Spinal cord (tissue), 10 donors: ENCODE measurements around the gene NOX3. TPM values are rescaled to one million over a fixed set of nuclear protein-coding genes. Genes with fewer than 3 reads are reported as not detected.
"Not testable (repeated sequence)": the region's sequence is repeated elsewhere in the genome, so short reads cannot be mapped to it uniquely, and the experiment has no call there.

ENCODE experiments used
- DNase-seq, 6 donors: peaks; one replicate each; pipeline versions ENCODE4 v3.0.0 to v3.0.0-alpha.2; 2013 to 2015; ENCODE audit warnings: low spot score in 6 of 6, low read depth in 4 of 6
- H3K27ac ChIP-seq: one replicate; pipeline ENCODE4 v1.5.1; 2013; ENCODE audit warnings: low read depth, low read length, control low read depth
- H3K27me3 ChIP-seq: one replicate; pipeline ENCODE4 v1.6.1; 2013; ENCODE audit warnings: low read length; ENCODE audit not compliant: control insufficient read depth, insufficient read depth
- H3K36me3 ChIP-seq: one replicate; pipeline ENCODE4 v1.6.1; 2013; ENCODE audit warnings: low read length; ENCODE audit not compliant: control insufficient read depth, insufficient read depth
- H3K4me1 ChIP-seq: one replicate; pipeline ENCODE4 v1.6.1; 2013; ENCODE audit warnings: low read length; ENCODE audit not compliant: control insufficient read depth, insufficient read depth
- H3K4me3 ChIP-seq: one replicate; pipeline ENCODE4 v1.5.1; 2013; ENCODE audit warnings: low read depth, low read length, control low read depth
- H3K9me3 ChIP-seq: one replicate; pipeline ENCODE4 v1.6.1; 2013; ENCODE audit warnings: low read length; ENCODE audit not compliant: control insufficient read depth, insufficient read depth
- WGBS: methylation state at CpG from one replicate; pipeline ENCODE4 v1.1.5; 2013; ENCODE audit warnings: missing lambda C conversion rate; ENCODE audit not compliant: insufficient coverage; 5-methylcytosine and 5-hydroxymethylcytosine counted together
- polyA plus RNA-seq, 2 donors: library from polyadenylated mRNA; unstranded; fragments of 120-200 nt; gene quantifications; one replicate each; pipeline ENCODE4 v1.2.1, GENCODE V29; 2013; ENCODE audit not compliant: insufficient read length in 2 of 2
- total RNA-seq, 2 donors: library from RNA; depleted of rRNA in 1 of 2; stranded (reverse); fragments of 120-200 nt in 1 of 2; fragments of >200 nt in 1 of 2; gene quantifications; one replicate each; pipeline versions ENCODE4 v1.2.3 to v1.2.4, GENCODE V29; 2013 to 2014
- donor health status: healthy.

Gene NOX3
- total and polyA plus RNA-seq, 4 donors: not detected

GRCh38 chr6:155473741-155474140 lies 18.1 kb upstream of the NOX3 start:
- H3K27ac ChIP-seq: no peak overlapping the region
- H3K4me3 ChIP-seq: no peak overlapping the region
- H3K27me3 ChIP-seq: no peaks in the 10 kb centered on the region
- DNase-seq: no peak
- WGBS: 100% methylated on average over 1 of the region's 8 CpGs
- peaks cover under 1% of the 10 kb centered on the region for H3K9me3 ChIP-seq
- H3K36me3 ChIP-seq: no peaks in the 10 kb centered on the region
- H3K4me1 ChIP-seq: no peaks in the 10 kb centered on the region

DNA sequence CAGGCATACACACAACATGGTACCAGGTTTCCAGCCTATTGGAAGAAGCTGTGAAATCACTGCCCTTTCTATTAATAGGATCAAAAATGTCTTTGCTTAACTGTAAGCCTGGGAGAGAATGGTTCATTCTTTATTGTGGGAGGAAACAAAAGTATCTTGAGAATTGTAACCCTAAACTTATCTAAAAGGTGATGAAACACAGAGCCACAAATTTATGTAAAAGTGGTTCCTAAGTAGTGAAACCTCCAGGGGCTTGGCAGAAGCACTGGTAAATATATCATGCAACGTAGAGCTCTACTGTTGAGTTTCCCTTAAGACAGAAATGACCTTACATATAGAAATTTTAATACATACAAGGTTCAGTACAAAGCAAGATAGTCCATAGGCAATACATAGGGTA lies 17.2 kb upstream of the NOX3 start:
- Histone ChIP-seq H3K4me3 (no peak overlapping the region), H3K9me3 (peaks cover 1% of the 10 kb centered on the region), H3K27ac (no peak overlapping the region), H3K36me3 (no peaks in the 10 kb centered on the region), H3K27me3 (no peaks in the 10 kb centered on the region), H3K4me1 (no peaks in the 10 kb centered on the region)
- no CpG with 5 or more reads among the region's 1 CpG for WGBS
- DNase-seq: no peak

GRCh38 chr6:155470979-155471616 lies 15.5 kb upstream of the NOX3 start:
- not testable (repeated sequence) for H3K36me3 ChIP-seq, H3K4me1 ChIP-seq, H3K27ac ChIP-seq, DNase-seq, H3K27me3 ChIP-seq, H3K9me3 ChIP-seq, H3K4me3 ChIP-seq
- no CpG with 5 or more reads among the region's 5 CpGs for WGBS

DNA sequence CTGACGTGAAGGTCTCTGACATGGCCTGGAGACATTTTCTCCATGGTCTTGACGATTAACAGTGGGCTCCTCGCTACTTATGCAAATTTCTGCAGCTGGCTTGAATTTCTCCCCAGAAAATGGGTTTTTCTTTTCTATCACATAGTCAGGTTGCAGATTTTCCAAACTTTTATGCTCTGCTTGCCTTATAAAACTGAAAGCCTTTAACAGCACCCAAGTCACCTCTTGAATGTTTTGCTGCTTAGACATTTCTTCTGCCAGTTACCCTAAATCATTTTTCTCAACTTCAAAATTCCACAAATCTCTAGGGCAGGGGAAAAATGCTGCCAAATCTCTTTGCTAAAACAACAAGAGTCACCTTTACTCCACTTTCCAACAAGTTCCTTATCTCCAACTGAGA lies 12.9 kb upstream of the NOX3 start:
- not testable (repeated sequence) for H3K27ac ChIP-seq, H3K4me3 ChIP-seq, H3K27me3 ChIP-seq, H3K36me3 ChIP-seq, H3K4me1 ChIP-seq, H3K9me3 ChIP-seq, DNase-seq
- 95% methylated on average over 3 of the region's 3 CpGs for whole genome bisulfite sequencing

- H3K36me3 ChIP-seq: no peaks in the 10 kb centered on the region
- peaks cover 1% of the 10 kb centered on the region for H3K9me3 ChIP-seq
- no peak overlapping the region for H3K4me3 ChIP-seq
- DNase-seq: no peak
- no peak overlapping the region for H3K27ac ChIP-seq
- WGBS: 100% methylated on average over 1 of the region's 3 CpGs
- no peaks in the 10 kb centered on the region for H3K4me1 ChIP-seq
- H3K27me3 ChIP-seq: no peaks in the 10 kb centered on the region
Observed at GRCh38 chr6:155466539-155466938, 10.9 kb upstream of the NOX3 start.

GRCh38 chr6:155461556-155461955 lies 5.9 kb upstream of the NOX3 start:
- DNase-seq: peak in 1 of 6 donors; percentile 86
- H3K27ac ChIP-seq: no peak overlapping the region
- no peaks in the 10 kb centered on the region for H3K9me3 ChIP-seq
- 60% methylated on average over 1 of the region's 6 CpGs for whole genome bisulfite sequencing
- no peaks in the 10 kb centered on the region for H3K4me1 ChIP-seq
- H3K27me3 ChIP-seq: no peaks in the 10 kb centered on the region
- H3K36me3 ChIP-seq: no peaks in the 10 kb centered on the region
- no peak overlapping the region for H3K4me3 ChIP-seq

DNA sequence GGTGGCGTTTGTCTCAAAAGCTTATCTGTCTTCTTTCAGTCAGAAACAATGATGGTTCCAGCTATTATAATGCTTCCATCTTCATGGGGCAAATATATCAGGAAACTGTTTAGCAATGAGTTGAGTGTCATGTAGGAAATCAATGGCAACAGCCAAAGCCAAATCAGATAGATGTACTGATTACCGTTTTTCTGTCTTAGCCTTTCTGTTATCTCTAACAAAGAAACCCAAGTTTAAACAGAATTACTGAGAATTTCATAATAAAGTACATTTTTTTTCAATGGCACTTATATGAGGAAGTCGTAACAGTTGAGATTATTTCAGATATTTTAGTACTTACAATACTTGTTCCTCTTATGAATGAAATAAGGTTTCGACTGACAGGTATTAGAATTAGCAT lies 1.2 kb downstream of the NOX3 start:
- H3K9me3 ChIP-seq: no peaks in the 10 kb centered on the region
- DNase-seq: no peak
- no CpG with 5 or more reads among the region's 4 CpGs for WGBS
- H3K4me3 ChIP-seq: no peak overlapping the region
- H3K27me3 ChIP-seq: no peaks in the 10 kb centered on the region
- H3K4me1 ChIP-seq: peaks cover 8% of the 10 kb centered on the region
- H3K36me3 ChIP-seq: no peaks in the 10 kb centered on the region
- H3K27ac ChIP-seq: no peak overlapping the region

GRCh38 chr6:155454008-155454407 lies 1.6 kb downstream of the NOX3 start:
- Histone ChIP-seq H3K27me3 (no peaks in the 10 kb centered on the region), H3K4me3 (no peak overlapping the region), H3K27ac (no peak overlapping the region), H3K4me1 (peaks cover 10% of the 10 kb centered on the region), H3K36me3 (no peaks in the 10 kb centered on the region), H3K9me3 (no peaks in the 10 kb centered on the region)
- no CpG with 5 or more reads among the region's 1 CpG for WGBS
- no peak for DNase-seq

GRCh38 chr6:155452576-155452975 lies 3.1 kb downstream of the NOX3 start:
- no peak overlapping the region for H3K4me3 ChIP-seq
- no peak for DNase-seq
- H3K27me3 ChIP-seq: no peaks in the 10 kb centered on the region
- no peaks in the 10 kb centered on the region for H3K9me3 ChIP-seq
- H3K27ac ChIP-seq: no peak overlapping the region
- H3K36me3 ChIP-seq: no peaks in the 10 kb centered on the region
- WGBS: no CpG with 5 or more reads among the region's 3 CpGs
- peaks cover 14% of the 10 kb centered on the region for H3K4me1 ChIP-seq

DNA sequence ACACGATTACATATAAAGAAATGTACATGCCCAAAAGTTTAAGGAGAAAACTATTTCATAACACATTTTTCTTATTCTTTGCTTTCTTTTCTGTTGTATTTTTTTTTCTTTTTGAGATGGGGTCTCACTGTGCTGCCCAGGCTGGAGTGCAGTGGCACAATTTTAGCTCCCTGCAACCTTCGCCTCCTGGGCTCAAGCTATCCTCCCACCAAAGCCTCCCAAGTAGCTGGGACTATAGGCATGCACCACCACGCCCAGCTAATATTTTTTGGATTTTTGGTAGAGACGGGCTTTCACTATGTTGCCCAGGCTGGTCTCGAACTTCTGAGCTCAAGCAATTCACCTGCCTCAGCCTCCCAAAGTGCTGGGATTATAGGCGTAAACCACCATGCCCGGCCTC lies 4.1 kb downstream of the NOX3 start:
- not testable (repeated sequence) for DNase-seq, H3K27me3 ChIP-seq, H3K4me3 ChIP-seq, H3K9me3 ChIP-seq, H3K36me3 ChIP-seq, H3K27ac ChIP-seq
- 87% methylated on average over 4 of the region's 7 CpGs for WGBS
- peaks cover 14% of the 10 kb centered on the region for H3K4me1 ChIP-seq
